ENCODE measurements around the gene CHRM1.

- TF ChIP-seq REST (IDR thresholded peaks at IDR 0.05; ENCODE audit: low read depth) (no peak), CTCF (IDR thresholded peaks at IDR 0.05 in 2 of 3, conservative IDR thresholded peaks at IDR 0.05 in 1 of 3; ENCODE audit: borderline replicate concordance in 1 of 3, insufficient read depth in 1 of 3, low read depth in 2 of 3, low read length in 2 of 3) (no peak), POLR2A (IDR thresholded peaks at IDR 0.05; ENCODE audit: borderline replicate concordance, extremely low read depth, insufficient read depth, insufficient read length) (no peak)
These were observed 9.5 kb upstream of the CHRM1 start for GRCh38 chr11:62930666-62931065.
